Activated CD4-positive, CD25-positive, alpha-beta regulatory T cell (primary cell): ENCODE measurements around the gene SEMA5A.

Experiments used
- DNase-seq, 4 experiments: peaks; one replicate each; lab custom pipeline; 2025; lab: John Stamatoyannopoulos, UW

Gene SEMA5A

DNA sequence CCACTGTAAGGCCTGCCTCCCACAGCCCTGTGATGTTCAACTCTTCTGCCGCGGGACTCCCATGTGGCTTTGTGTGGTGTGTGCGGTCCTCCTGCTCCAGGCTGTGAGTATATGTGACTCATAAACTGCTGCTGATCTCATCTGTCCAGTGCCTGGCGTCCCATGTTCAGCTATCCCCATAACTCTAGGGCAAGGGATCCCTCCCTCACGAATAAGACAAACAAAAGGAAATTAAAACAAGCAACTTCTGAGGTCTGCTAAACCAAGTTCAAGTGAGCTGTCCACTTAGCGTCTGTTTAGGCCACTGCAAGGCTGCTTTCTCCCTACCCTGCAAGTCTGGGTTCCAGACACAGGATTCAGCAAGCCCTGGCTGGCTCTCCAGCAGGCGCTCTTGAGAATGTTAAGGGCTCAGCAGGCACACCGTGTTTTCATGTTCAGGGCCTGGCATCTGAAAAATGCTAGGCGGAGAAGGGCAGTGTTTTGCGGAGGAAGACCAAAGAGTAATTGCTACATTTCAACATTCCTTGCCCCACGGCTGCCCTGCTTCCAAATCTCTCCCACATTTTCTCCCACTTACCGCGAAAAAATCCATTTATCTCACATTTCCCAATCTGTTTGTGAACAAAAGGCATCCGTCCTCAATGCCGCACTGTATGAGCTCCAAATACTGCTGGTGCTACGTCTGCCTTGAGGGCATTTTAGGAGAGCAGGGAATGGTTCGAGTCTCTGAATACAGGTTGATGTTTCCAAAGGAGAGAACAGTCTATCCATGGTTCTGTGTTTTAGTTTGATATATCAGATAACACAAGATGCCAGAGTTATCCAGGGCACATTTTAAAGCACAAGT lies 280.2 kb downstream of the SEMA5A start:
- no peak for DNase-seq

DNA sequence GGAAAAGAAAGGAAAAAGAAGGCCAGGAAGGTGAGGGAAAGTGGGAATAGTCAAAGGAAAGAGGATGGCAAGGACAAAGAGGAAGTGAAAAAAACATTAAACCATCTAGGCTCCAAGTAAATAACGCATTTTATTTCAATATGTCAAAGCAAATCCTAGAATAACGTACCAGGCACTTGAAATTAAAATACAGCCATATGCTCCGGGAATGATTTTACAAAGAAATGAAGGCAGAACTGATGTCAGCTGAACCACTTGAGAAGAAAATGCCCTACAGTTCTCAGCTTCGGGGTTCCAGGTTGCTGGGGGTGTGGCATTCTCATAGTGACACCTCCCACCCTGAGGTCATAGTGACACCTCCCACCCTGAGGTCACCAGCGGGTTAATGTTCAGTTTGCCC lies 281.6 kb downstream of the SEMA5A start:
- DNase-seq: no peak

GRCh38 chr5:9263656-9264055 lies 282.2 kb downstream of the SEMA5A start:
- no peak for DNase-seq

- no peak for DNase-seq
These were observed 294.4 kb downstream of the SEMA5A start for GRCh38 chr5:9251379-9251980.

DNA sequence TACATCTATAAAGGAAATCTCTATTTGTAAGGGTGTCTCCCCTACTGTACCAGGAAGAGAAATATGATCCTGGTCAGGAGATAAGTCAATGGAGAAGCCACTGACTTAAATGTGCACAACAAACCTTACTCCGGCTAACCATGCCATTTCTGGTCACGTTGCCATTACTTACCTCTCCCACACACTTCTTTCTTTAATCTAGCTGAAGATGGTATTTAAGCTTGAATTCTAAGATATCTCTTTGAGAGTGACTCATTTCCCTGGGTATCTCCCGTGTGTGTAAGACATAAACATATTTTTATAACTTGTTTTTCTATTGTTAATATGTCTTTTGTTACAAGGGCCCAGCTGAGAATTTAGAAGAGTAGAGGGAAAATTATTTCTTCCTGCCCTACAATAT lies 296.6 kb downstream of the SEMA5A start:
- DNase-seq: no peak

GRCh38 chr5:9245071-9245470 lies 300.8 kb downstream of the SEMA5A start:
- no peak for DNase-seq

GRCh38 chr5:9244417-9244816 lies 301.5 kb downstream of the SEMA5A start:
- DNase-seq: no peak

GRCh38 chr5:9241479-9242305 lies 304.2 kb downstream of the SEMA5A start:
- no peak for DNase-seq

DNA sequence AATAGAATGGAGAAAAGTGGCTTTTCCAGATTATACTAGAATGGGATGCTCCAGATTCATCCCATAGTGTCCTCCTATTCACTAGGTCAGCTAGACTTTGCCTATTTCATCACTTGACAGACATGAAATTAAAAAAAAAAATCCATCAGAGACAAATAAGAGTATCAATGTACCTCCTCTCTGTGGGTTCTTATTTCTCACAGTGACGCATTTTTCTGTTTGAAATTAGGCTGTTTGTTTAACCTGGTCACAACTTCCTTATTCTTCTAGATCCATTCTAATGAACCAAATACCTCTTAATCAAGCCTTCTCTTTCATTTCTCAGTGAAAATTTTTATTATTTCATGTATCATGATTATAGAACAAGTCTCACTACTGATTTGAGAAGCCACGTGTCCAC lies 305.4 kb downstream of the SEMA5A start:
- DNase-seq: no peak

DNA sequence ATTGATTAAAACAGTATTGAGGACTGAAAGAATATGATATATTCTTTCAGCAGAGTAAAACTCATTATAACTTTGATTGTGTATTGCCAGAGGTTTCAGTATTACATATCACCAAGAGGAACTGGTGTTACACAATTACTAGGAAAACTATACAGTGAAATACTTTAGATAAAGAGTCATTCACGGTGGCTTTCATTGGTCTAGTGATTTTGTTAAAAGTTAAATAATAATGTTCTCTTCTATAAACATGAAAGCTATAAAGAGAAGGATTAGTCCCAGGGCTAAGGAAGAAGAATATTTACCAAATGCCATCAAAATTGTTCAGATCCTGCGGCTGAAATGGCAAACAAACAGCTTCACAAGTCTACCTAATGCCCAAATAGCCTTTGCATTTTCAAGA lies 306.2 kb downstream of the SEMA5A start:
- no peak for DNase-seq

DNA sequence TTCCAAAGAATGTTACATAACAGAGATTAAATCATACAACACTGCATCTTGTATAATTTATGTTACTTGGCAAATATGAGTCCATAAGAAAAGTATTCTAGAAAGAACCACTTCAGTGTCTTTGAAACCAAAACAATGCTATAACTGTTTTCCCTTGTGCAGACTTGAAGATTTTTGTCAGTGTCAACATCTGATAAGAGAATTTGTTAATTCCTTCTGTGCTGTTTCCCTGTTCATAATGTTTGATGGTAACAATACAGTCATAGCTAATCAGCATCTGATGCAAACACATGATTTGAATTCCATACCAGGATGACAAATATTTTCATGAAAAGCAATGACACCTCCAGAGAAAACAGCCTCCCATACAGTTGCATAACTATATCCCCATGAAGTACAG lies 306.8 kb downstream of the SEMA5A start:
- no peak for DNase-seq

GRCh38 chr5:9233712-9234111 lies 312.2 kb downstream of the SEMA5A start:
- DNase-seq: no peak

DNA sequence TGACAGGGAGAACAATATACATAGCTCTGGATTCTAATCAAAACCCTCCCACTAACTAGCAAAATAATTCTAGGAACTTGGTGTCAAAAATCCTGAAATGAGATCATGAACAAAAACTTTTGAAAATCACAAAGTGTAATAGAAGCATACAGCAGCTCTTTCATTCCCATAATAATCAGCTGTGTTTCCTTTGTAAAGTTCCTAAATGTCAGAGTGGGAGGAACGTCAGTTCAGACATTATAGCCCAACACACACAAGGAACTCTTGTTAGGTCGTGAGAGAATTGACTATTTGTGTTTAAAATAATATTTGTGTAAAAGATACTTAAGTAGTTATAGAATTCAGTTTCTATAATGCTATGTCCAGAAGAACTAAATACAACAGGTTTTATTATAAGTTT lies 312.8 kb downstream of the SEMA5A start:
- DNase-seq: no peak

GRCh38 chr5:9231842-9232241 lies 314.0 kb downstream of the SEMA5A start:
- DNase-seq: no peak

- no peak for DNase-seq
These were observed 315.5 kb downstream of the SEMA5A start for GRCh38 chr5:9230355-9230754.

DNA sequence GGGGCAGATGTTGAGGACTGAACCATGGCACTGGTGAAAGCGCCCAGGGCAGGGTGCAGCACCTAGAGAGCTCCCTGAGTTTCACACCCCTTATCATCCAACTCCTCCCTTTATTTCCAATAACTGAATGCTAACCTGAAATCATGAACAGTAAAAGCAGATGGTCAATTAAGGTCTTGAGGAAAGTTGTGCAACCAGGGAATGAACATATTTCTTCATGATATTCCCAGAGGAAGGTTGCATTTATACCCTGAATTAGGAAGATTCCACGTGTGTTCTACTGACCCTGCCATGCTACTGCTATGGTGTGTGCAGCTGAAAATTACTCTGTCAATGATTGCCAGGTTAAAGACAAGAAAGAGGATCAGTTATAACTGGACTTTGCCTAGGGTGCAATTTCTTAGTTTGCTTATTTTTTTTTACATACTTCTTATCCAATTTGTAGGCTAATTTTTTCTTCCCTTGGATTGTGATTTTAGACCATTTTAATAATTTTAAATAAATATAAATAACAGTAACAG lies 319.8 kb downstream of the SEMA5A start:
- no peak for DNase-seq

- no peak for DNase-seq
These were observed 323.6 kb downstream of the SEMA5A start for GRCh38 chr5:9222054-9222976.

DNA sequence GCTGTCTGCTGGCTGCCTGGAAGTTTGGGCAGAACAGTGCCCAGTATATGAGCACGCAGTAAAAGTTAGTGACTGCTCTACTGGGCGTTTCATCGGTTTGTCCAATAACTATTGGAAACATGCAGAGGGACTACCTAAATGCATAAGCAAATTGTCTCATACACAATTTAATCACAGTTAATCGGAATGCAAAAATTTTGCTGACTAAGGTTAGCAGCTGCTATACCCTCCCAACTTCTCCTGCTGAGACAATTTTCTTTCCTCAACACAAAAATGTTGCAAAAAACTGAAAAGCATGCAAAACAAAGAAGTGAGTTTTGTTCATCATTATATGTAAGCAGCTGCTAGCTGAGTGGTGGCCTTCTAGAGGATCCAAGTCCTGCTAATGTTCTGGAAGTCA lies 327.5 kb downstream of the SEMA5A start:
- DNase-seq: no peak

GRCh38 chr5:9212605-9213004 lies 333.3 kb downstream of the SEMA5A start:
- DNase-seq: no peak

DNA sequence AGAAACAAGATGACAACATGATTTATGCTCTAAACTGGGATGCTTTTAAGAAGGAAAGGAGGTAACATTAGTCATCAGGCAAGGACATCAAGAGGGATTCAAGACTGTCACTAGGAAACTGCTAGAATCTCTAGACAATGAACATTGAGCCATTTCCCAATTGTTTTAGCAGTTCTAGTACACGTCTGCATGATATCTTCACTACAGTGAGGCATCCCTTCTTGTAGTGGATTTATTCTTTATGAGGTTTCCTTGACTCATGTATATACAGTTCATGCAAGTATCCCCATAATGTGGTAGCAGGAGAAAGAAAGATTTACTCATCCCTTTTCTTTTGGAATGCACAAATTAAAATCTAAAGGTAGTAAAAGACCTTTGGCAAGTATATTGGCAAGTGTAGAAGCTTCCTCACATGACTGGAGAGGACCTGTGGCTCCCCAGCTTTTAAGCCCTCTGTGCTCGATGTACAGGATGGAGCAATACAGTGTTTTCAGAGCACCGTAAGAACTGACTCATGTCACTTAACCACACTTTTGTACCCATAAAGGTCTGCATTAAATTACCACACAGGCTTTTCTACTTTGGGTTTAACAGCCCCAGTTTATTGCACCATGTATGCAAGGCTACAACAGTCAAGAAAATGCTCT lies 335.9 kb downstream of the SEMA5A start:
- no peak for DNase-seq

DNA sequence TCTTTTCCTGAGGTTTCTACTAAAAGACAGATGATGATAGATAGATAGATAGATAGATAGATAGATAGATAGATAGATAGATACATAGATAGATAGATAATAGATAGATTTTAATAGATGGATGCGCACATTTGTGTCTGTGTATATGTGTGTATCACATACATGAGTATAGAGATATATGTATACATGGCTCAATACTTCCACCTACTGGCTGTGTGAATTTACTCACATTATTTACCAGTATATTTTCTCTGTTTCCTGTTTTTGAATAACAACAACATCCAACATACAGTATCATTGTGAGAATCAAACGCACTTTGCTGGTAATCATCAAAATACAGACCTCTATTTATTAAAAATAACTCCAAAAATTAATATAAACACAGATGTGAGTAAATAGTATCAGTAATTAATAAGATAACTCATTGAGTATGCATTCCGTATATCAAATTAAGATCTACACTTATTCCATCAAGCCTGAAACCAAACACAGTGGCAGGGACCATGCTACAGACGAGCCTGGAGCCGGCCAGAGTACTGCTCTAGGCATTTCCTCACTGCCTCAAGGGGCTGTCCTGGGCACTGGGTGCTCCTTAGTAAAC lies 338.0 kb downstream of the SEMA5A start:
- DNase-seq: no peak
